GM23248 (cell line): ENCODE measurements around the gene RPL21. TPM values are rescaled to one million over a fixed set of nuclear protein-coding genes. Genes with fewer than 3 reads are reported as not detected.
"Not testable (repeated sequence)": the region's sequence is repeated elsewhere in the genome, so short reads cannot be mapped to it uniquely, and the experiment has no call there.

Experiments
- DNase-seq: peaks from one replicate; pipeline ENCODE4 v3.0.0-alpha.2; 2015
- H2AFZ ChIP-seq: fragments of 200-600 bp; sonication (generic); 2 replicates; pipeline ENCODE4 v1.6.1; 2016; ENCODE audit warnings: antibody characterized with exemption
- H3F3A ChIP-seq: fragments of 200-600 bp; sonication (generic); 2 replicates; pipeline ENCODE4 v1.6.1; 2016; ENCODE audit warnings: mild to moderate bottlenecking, antibody characterized with exemption, mixed run types; ENCODE audit not compliant: insufficient read depth
- H3K27ac ChIP-seq: fragments of 200-600 bp; sonication (generic); 2 replicates; pipeline ENCODE4 v1.5.1; 2016; ENCODE audit warnings: mild to moderate bottlenecking
- H3K27me3 ChIP-seq: fragments of 200-600 bp; sonication (generic); replicated peaks from 2 replicates; pipeline ENCODE4 v1.6.1; 2016; ENCODE audit warnings: mild to moderate bottlenecking; ENCODE audit not compliant: insufficient read depth
- H3K36me3 ChIP-seq: fragments of 200-600 bp; sonication (generic); 2 replicates; pipeline ENCODE4 v1.6.1; 2016; ENCODE audit warnings: low read depth, mild to moderate bottlenecking
- H3K4me1 ChIP-seq: fragments of 200-600 bp; sonication (generic); 2 replicates; pipeline ENCODE4 v1.6.1; 2016; ENCODE audit warnings: mild to moderate bottlenecking; ENCODE audit not compliant: insufficient read depth
- H3K4me2 ChIP-seq: fragments of 200-600 bp; sonication (generic); one replicate; pipeline ENCODE4 v1.6.1; 2016; ENCODE audit warnings: mild to moderate bottlenecking; ENCODE audit not compliant: unreplicated experiment
- H3K4me3 ChIP-seq: fragments of 200-600 bp; sonication (generic); 2 replicates; pipeline ENCODE4 v1.5.1; 2016; ENCODE audit warnings: mild to moderate bottlenecking
- H3K79me2 ChIP-seq: fragments of 200-600 bp; sonication (generic); 2 replicates; pipeline ENCODE4 v1.6.1; 2016; ENCODE audit warnings: mild to moderate bottlenecking; ENCODE audit not compliant: insufficient read depth
- H3K9ac ChIP-seq: fragments of 200-600 bp; sonication (generic); 2 replicates; pipeline ENCODE4 v1.6.1; 2016; ENCODE audit warnings: mild to moderate bottlenecking
- H3K9me2 ChIP-seq: fragments of 200-600 bp; sonication (generic); 2 replicates; pipeline ENCODE4 v1.6.1; 2016; ENCODE audit warnings: mixed run types, mild to moderate bottlenecking, moderate library complexity; ENCODE audit not compliant: insufficient read depth
- H3K9me3 ChIP-seq: fragments of 200-600 bp; sonication (generic); one replicate; pipeline ENCODE4 v1.6.1; 2017; ENCODE audit warnings: low read depth
- H4K20me1 ChIP-seq: fragments of 200-600 bp; sonication (generic); 2 replicates; pipeline ENCODE4 v1.6.0; 2016; ENCODE audit not compliant: insufficient read depth
- EZH2 ChIP-seq: fragments of 200-600 bp; sonication (generic); IDR thresholded peaks from 2 replicates; pipeline ENCODE4 v1.6.1; 2018; ENCODE audit warnings: antibody characterized with exemption, mild to moderate bottlenecking; ENCODE audit not compliant: insufficient read depth, poor library complexity, severe bottlenecking
- EZH2phosphoT487 ChIP-seq: fragments of 200-600 bp; sonication (generic); IDR thresholded peaks from 2 replicates; pipeline ENCODE4 v1.6.1; 2018; ENCODE audit warnings: antibody characterized with exemption, moderate library complexity, mild to moderate bottlenecking, low read depth; ENCODE audit not compliant: insufficient read depth
- WGBS, 2 experiments: methylation state at CpG; one replicate each; pipeline ENCODE4 v1.1.6; 2015 to 2017; ENCODE audit warnings: low lambda C conversion rate in 2 of 2, low coverage in 1 of 2; ENCODE audit errors: missing lambda C conversion rate in 2 of 2; 5-methylcytosine and 5-hydroxymethylcytosine counted together
- in situ Hi-C: fragments of 300-500 bp; cut with MboI; formaldehyde crosslinking; loops from 2 replicates; pipeline ENCODE4 v1.15.0; 2020
- polyA plus RNA-seq: library from polyadenylated mRNA; unstranded; fragments of >200 nt; fragmentation: Nextera tagmentation; extraction: Ambion mirVana; gene quantifications from 2 replicates; pipeline ENCODE4 v1.2.1, GENCODE V29; 2016
- total RNA-seq: library from RNA; depleted of rRNA; stranded (reverse); fragments of >200 nt; shearing (Covaris generic); gene quantifications from 2 replicates; pipeline ENCODE4 v1.2.3, GENCODE V29; 2014

RPL21 gene
- total and polyA plus RNA-seq, 2 experiments from 2014 or later: 434 to 638 TPM

- Histone ChIP-seq H4K20me1 (no peaks in the 10 kb centered on the region), H3K27ac (no peak overlapping the region), H2AFZ (no peak overlapping the region), H3K9me3 (no peaks in the 10 kb centered on the region), H3K9ac (no peak overlapping the region), H3K4me3 (no peak overlapping the region), H3K4me1 (no peaks in the 10 kb centered on the region), H3K27me3 (no peaks in the 10 kb centered on the region), H3K4me2 (no peak overlapping the region), H3K79me2 (no peaks in the 10 kb centered on the region), H3K36me3 (no peaks in the 10 kb centered on the region), H3K9me2 (no peaks in the 10 kb centered on the region), H3F3A (no peaks in the 10 kb centered on the region)
- in situ Hi-C loops: no loop called here
- DNase-seq: peak; percentile 47
- WGBS, 2 experiments: 60 to 62% methylated on average over 4 of the region's 4 CpGs
- TF ChIP-seq EZH2phosphoT487: no peak
Observed at GRCh38 chr13:27283906-27284493, 32.6 kb downstream of the RPL21 start.

GRCh38 chr13:27288392-27288791, 37.0 kb downstream of the RPL21 start:
- 65 to 70% methylated on average over 4 of the region's 4 CpGs for WGBS, 2 experiments
- Histone ChIP-seq H3K79me2 (no peaks in the 10 kb centered on the region), H3K27ac (no peak overlapping the region), H3K4me2 (no peak overlapping the region), H3K9me2 (no peaks in the 10 kb centered on the region), H3K4me3 (no peak overlapping the region), H4K20me1 (no peaks in the 10 kb centered on the region), H3K9me3 (no peaks in the 10 kb centered on the region), H3K36me3 (no peaks in the 10 kb centered on the region), H3K9ac (no peak overlapping the region), H3F3A (no peaks in the 10 kb centered on the region), H3K4me1 (no peaks in the 10 kb centered on the region), H3K27me3 (no peaks in the 10 kb centered on the region; the same call in 1 of the 2 replicates), H2AFZ (no peak overlapping the region)
- DNase-seq: no peak
- in situ Hi-C loops: no loop called here
- TF ChIP-seq EZH2phosphoT487 (no peak), EZH2 (no peak)

GRCh38 chr13:27289011-27289665, 37.8 kb downstream of the RPL21 start:
- in situ Hi-C loops: no loop called here
- no peaks in the 10 kb centered on the region for H3K9me3 ChIP-seq
- TF ChIP-seq EZH2phosphoT487 (no peak), EZH2 (no peak)
- no peak overlapping the region for H2AFZ ChIP-seq
- no peaks in the 10 kb centered on the region for H4K20me1 ChIP-seq
- no peaks in the 10 kb centered on the region for H3K79me2 ChIP-seq
- DNase-seq: no peak
- H3K4me2 ChIP-seq: no peak overlapping the region
- no peak overlapping the region for H3K27ac ChIP-seq
- H3F3A ChIP-seq: no peaks in the 10 kb centered on the region
- no peaks in the 10 kb centered on the region for H3K4me1 ChIP-seq
- peaks cover 7% of the 10 kb centered on the region for H3K27me3 ChIP-seq
- H3K9me2 ChIP-seq: no peaks in the 10 kb centered on the region
- no peak overlapping the region for H3K9ac ChIP-seq
- 79% methylated on average over 2 of the region's 2 CpGs for WGBS, 2 experiments
- H3K36me3 ChIP-seq: no peaks in the 10 kb centered on the region
- H3K4me3 ChIP-seq: no peak overlapping the region

DNA sequence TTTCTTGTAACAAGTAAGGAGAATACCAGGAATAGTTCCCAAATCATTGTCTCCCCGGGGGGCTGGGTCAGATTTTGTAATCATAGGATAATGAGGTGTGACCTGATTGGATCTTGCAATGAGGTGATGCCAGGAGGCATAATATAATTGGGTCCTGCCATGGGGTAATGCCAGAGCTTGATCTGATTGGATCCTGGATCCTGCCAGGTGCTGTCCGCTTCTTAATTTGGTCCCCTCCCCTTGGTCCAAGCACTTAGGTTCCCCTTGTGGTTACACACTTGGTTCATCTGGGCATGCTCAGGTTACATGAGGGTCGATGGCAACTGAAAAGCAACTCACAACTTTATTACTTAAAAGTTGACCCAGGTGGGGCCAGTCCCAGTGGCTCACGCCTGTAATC, 39.4 kb downstream of the RPL21 start:
- in situ Hi-C loops: no loop called here
- no peak for DNase-seq
- H3K27me3 ChIP-seq: peaks cover 14% of the 10 kb centered on the region
- H3K4me3 ChIP-seq: no peak overlapping the region
- no peaks in the 10 kb centered on the region for H3K4me1 ChIP-seq
- H3K79me2 ChIP-seq: no peaks in the 10 kb centered on the region
- H3K4me2 ChIP-seq: no peak overlapping the region
- H3K36me3 ChIP-seq: no peaks in the 10 kb centered on the region
- TF ChIP-seq EZH2phosphoT487: no peak
- no peak for TF ChIP-seq EZH2
- H3K9me2 ChIP-seq: no peaks in the 10 kb centered on the region
- no peak overlapping the region for H3K27ac ChIP-seq
- H3K9ac ChIP-seq: no peak overlapping the region
- 62 to 70% methylated on average over 4 of the region's 4 CpGs for WGBS, 2 experiments
- H4K20me1 ChIP-seq: no peaks in the 10 kb centered on the region
- H2AFZ ChIP-seq: no peak overlapping the region
- no peaks in the 10 kb centered on the region for H3F3A ChIP-seq
- no peaks in the 10 kb centered on the region for H3K9me3 ChIP-seq

GRCh38 chr13:27291967-27292366, 40.6 kb downstream of the RPL21 start:
- H3F3A ChIP-seq, H3K36me3 ChIP-seq, H3K9me2 ChIP-seq, H3K4me3 ChIP-seq, DNase-seq, in situ Hi-C loops, H3K4me2 ChIP-seq, H4K20me1 ChIP-seq, H3K4me1 ChIP-seq, H3K9ac ChIP-seq, H2AFZ ChIP-seq, H3K79me2 ChIP-seq, H3K9me3 ChIP-seq, H3K27ac ChIP-seq: not testable (repeated sequence)
- peaks cover 18% of the 10 kb centered on the region for H3K27me3 ChIP-seq
- 83 to 89% methylated on average over 8 of the region's 8 CpGs for WGBS, 2 experiments
